ENCODE measurements around the gene TUBGCP3. TPM values are rescaled to one million over a fixed set of nuclear protein-coding genes. Genes with fewer than 3 reads are reported as not detected.
A peak's percentile ranks its signal among the peaks of the same experiment; 100 is the strongest.

The TUBGCP3 gene
- total RNA-seq, 1 experiment from 2014 or later = 51.4 TPM

DNA sequence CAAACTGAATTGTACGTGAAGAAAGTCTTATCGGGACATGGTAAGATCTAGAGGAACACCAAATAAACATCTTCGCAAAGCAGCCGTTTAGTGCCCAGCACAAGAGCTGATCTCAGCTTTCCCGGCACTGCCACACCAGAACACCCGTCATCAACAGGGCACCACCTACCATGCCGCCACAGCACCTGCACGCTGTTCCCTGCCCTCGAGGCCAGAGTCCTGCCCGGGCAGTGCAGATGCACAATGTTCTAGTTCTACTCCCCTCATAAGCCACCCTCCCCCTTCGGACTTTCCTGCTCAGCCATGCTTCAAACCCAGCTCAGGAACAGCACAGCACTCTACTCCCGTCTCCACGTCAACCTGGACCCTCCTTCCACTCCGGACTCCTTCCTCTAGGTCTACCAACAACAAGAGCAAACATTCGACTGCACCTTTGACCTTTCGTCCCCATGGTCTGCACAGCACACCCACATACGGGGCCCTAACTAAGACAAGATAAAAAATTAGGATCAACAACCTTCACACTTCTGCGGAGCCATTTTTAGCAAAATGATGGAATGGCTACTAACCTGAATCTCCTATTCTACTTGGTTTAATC, 25.1 kb downstream of the TUBGCP3 start:
- DNase-seq (ENCODE audit: low read depth, low spot score) = no peak
- no peak overlapping the region for H3K4me2 ChIP-seq (ENCODE audit: low read length)
- intact Hi-C loops (cut with micrococcal nuclease) = no loop called here
- no peak for ATAC-seq
- ChIA-PET POLR2A (no interaction called here), RAD21 (ENCODE audit: low non-redundant PET in 1 of 2, low total read pairs in 2 of 2, uncharacterized antibody in 2 of 2, unreplicated experiment in 2 of 2) (no interaction called here), CTCF (no interaction called here)
- H3K9me3 ChIP-seq (ENCODE audit: control insufficient read depth in 1 of 2, insufficient read depth in 1 of 2, low read depth in 1 of 2, low read length in 2 of 2) = no peaks in the 10 kb centered on the region
- BruUV-seq (replicated peaks) = no TSS peak
- H3K27ac ChIP-seq (ENCODE audit: low read depth, low read length) = no peak overlapping the region
- TF ChIP-seq, protein P1, sequence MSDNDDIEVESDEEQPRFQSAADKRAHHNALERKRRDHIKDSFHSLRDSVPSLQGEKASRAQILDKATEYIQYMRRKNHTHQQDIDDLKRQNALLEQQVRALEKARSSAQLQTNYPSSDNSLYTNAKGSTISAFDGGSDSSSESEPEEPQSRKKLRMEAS (IDR thresholded peaks at IDR 0.05) = no peak
- no peak for TF ChIP-seq SP1 (IDR thresholded peaks at IDR 0.05; ENCODE audit: low read depth)
- no peak overlapping the region for H2AFZ ChIP-seq (ENCODE audit: low read depth, low read length, poor library complexity, severe bottlenecking)
- H3K4me1 ChIP-seq (ENCODE audit: control insufficient read depth in 1 of 2, insufficient read depth in 2 of 2, low read length in 2 of 2) = no peaks in the 10 kb centered on the region
- H3K9me2 ChIP-seq (ENCODE audit: insufficient read depth) = no peaks in the 10 kb centered on the region
- H4K20me1 ChIP-seq (ENCODE audit: insufficient read depth) = 0 out of 2 replicates have a peak, but pooled peaks cover 4% of the 10 kb centered on the region
- no peak overlapping the region for H3K9ac ChIP-seq (ENCODE audit: low read length)
- no peaks in the 10 kb centered on the region for H3K27me3 ChIP-seq (ENCODE audit: insufficient read depth, low read length)
- peaks cover 9 to 13% of the 10 kb centered on the region in 2 experiments; a peak in 3 of 4 replicates for H3K36me3 ChIP-seq (ENCODE audit: control insufficient read depth in 1 of 2, insufficient read depth in 2 of 2, low read length in 2 of 2)
- no peak overlapping the region for H3K4me3 ChIP-seq (replicated peaks in 1 of 2; ENCODE audit: low read depth in 1 of 2, low read length in 2 of 2)
- H3K79me2 ChIP-seq (ENCODE audit: insufficient read depth, low read length) = peaks cover 81% of the 10 kb centered on the region

DNA sequence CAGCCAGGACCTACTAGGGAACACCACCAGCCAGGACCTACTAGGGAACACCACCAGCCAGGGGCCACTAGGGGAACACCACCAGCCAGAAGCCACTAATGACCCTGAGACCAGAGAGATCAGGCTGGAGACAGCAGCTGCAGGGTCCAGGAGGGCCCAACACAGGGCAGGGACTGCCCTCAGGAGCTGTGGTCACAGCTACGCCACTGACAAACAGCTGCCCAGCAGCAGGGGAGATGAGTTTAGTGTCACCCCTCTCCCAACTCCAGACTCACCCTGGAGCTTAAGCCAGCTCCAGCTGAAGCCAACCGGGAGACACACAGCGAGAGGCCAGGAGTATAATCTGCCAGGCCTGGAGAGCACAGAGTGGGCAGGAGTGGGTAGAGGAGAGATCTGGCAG, 25.7 kb downstream of the TUBGCP3 start:
- H3K9me3 ChIP-seq (ENCODE audit: control insufficient read depth in 1 of 2, insufficient read depth in 1 of 2, low read depth in 1 of 2, low read length in 2 of 2) = no peaks in the 10 kb centered on the region
- ChIA-PET POLR2A (no interaction called here), RAD21 (ENCODE audit: low non-redundant PET in 1 of 2, low total read pairs in 2 of 2, uncharacterized antibody in 2 of 2, unreplicated experiment in 2 of 2) (no interaction called here), CTCF (no interaction called here)
- 0 out of 2 replicates have a peak, but pooled peaks cover 4% of the 10 kb centered on the region for H4K20me1 ChIP-seq (ENCODE audit: insufficient read depth)
- H3K27me3 ChIP-seq (ENCODE audit: insufficient read depth, low read length) = no peaks in the 10 kb centered on the region
- peaks cover 81% of the 10 kb centered on the region for H3K79me2 ChIP-seq (ENCODE audit: insufficient read depth, low read length)
- H3K4me2 ChIP-seq (ENCODE audit: low read length) = no peak overlapping the region
- H3K4me1 ChIP-seq (ENCODE audit: control insufficient read depth in 1 of 2, insufficient read depth in 2 of 2, low read length in 2 of 2) = no peaks in the 10 kb centered on the region
- DNase-seq (ENCODE audit: low read depth, low spot score) = no peak
- no peak overlapping the region for H3K9ac ChIP-seq (ENCODE audit: low read length)
- no TSS peak for BruUV-seq (replicated peaks)
- H3K27ac ChIP-seq (ENCODE audit: low read depth, low read length) = no peak overlapping the region
- H3K4me3 ChIP-seq (replicated peaks in 1 of 2; ENCODE audit: low read depth in 1 of 2, low read length in 2 of 2) = no peak overlapping the region
- no peak overlapping the region for H2AFZ ChIP-seq (ENCODE audit: low read depth, low read length, poor library complexity, severe bottlenecking)
- H3K36me3 ChIP-seq (ENCODE audit: control insufficient read depth in 1 of 2, insufficient read depth in 2 of 2, low read length in 2 of 2) = peaks cover 9 to 18% of the 10 kb centered on the region in 2 experiments; a peak in 3 of 4 replicates
- intact Hi-C loops (cut with micrococcal nuclease) = no loop called here
- peak; percentile 9; the same call in 1 of the 2 replicates for ATAC-seq
- H3K9me2 ChIP-seq (ENCODE audit: insufficient read depth) = no peaks in the 10 kb centered on the region
- TF ChIP-seq EZH2 (IDR thresholded peaks at IDR 0.05) (no peak), POLR2A (IDR thresholded peaks at IDR 0.05; ENCODE audit: borderline replicate concordance, extremely low read depth, insufficient read depth, insufficient read length) (no peak), EGR1 (IDR thresholded peaks at IDR 0.05; ENCODE audit: low read depth) (no peak), POLR2AphosphoS5 (IDR thresholded peaks at IDR 0.05; ENCODE audit: low read depth, low read length) (no peak), ELF1 (IDR thresholded peaks at IDR 0.05; ENCODE audit: borderline replicate concordance, low read depth) (no peak), SP1 (IDR thresholded peaks at IDR 0.05; ENCODE audit: low read depth) (no peak), RAD21 (IDR thresholded peaks at IDR 0.05; ENCODE audit: low read depth) (no peak), YY1 (IDR thresholded peaks at IDR 0.05; ENCODE audit: extremely low read depth, insufficient replicate concordance, low read depth, low read length) (no peak), JUND (IDR thresholded peaks at IDR 0.05) (no peak), EZH2phosphoT487 (IDR thresholded peaks at IDR 0.05; ENCODE audit: borderline replicate concordance) (no peak)
- TF ChIP-seq, protein P2, sequence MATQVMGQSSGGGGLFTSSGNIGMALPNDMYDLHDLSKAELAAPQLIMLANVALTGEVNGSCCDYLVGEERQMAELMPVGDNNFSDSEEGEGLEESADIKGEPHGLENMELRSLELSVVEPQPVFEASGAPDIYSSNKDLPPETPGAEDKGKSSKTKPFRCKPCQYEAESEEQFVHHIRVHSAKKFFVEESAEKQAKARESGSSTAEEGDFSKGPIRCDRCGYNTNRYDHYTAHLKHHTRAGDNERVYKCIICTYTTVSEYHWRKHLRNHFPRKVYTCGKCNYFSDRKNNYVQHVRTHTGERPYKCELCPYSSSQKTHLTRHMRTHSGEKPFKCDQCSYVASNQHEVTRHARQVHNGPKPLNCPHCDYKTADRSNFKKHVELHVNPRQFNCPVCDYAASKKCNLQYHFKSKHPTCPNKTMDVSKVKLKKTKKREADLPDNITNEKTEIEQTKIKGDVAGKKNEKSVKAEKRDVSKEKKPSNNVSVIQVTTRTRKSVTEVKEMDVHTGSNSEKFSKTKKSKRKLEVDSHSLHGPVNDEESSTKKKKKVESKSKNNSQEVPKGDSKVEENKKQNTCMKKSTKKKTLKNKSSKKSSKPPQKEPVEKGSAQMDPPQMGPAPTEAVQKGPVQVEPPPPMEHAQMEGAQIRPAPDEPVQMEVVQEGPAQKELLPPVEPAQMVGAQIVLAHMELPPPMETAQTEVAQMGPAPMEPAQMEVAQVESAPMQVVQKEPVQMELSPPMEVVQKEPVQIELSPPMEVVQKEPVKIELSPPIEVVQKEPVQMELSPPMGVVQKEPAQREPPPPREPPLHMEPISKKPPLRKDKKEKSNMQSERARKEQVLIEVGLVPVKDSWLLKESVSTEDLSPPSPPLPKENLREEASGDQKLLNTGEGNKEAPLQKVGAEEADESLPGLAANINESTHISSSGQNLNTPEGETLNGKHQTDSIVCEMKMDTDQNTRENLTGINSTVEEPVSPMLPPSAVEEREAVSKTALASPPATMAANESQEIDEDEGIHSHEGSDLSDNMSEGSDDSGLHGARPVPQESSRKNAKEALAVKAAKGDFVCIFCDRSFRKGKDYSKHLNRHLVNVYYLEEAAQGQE (IDR thresholded peaks at IDR 0.05; ENCODE audit: low read depth) = no peak
- TF ChIP-seq, protein P3, sequence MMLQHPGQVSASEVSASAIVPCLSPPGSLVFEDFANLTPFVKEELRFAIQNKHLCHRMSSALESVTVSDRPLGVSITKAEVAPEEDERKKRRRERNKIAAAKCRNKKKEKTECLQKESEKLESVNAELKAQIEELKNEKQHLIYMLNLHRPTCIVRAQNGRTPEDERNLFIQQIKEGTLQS (IDR thresholded peaks at IDR 0.05) = no peak
- TF ChIP-seq, protein P1 (IDR thresholded peaks at IDR 0.05) = no peak
- TF ChIP-seq, protein P4, sequence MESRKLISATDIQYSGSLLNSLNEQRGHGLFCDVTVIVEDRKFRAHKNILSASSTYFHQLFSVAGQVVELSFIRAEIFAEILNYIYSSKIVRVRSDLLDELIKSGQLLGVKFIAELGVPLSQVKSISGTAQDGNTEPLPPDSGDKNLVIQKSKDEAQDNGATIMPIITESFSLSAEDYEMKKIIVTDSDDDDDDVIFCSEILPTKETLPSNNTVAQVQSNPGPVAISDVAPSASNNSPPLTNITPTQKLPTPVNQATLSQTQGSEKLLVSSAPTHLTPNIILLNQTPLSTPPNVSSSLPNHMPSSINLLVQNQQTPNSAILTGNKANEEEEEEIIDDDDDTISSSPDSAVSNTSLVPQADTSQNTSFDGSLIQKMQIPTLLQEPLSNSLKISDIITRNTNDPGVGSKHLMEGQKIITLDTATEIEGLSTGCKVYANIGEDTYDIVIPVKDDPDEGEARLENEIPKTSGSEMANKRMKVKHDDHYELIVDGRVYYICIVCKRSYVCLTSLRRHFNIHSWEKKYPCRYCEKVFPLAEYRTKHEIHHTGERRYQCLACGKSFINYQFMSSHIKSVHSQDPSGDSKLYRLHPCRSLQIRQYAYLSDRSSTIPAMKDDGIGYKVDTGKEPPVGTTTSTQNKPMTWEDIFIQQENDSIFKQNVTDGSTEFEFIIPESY (IDR thresholded peaks at IDR 0.05; ENCODE audit: extremely low read depth, insufficient replicate concordance, low read length) = no peak

Measured in HCT116 (cell line).